GM12878 (cell line): Measurements from ENCODE around the gene KRT34. TPM values are rescaled to one million over a fixed set of nuclear protein-coding genes. Genes with fewer than 3 reads are reported as not detected.

Experiments
- ATAC-seq: fragments of 200-7000 bp; cut with Tn5 transposase; 3 replicates; pipeline ENCODE4 v1.9.1; 2020; ENCODE audit warnings: mild to moderate bottlenecking, moderate library complexity
- BruUV-seq: library from RNA; stranded (reverse); fragments of 400-500 nt; replicated peaks from 2 replicates; lab custom pipeline; 2021; lab: Mats Ljungman, UMichigan
- CTCF ChIA-PET: fragments of 300-600 bp; sonication (Branson Sonifier 250); formaldehyde crosslinking; extraction: SDS; loops from one replicate; lab custom pipeline; 2021; ENCODE audit warnings: inconsistent platforms; lab: Yijun Ruan, JAX
- POLR2A ChIA-PET: fragments of 350-600 bp; formaldehyde crosslinking; extraction: SDS; loops from one replicate; lab custom pipeline; 2021; ENCODE audit warnings: inconsistent platforms; lab: Charles Lee
- RAD21 ChIA-PET: fragments of 300-600 bp; sonication (Branson Sonifier 250); formaldehyde crosslinking; loops from one replicate; lab custom pipeline; 2023; ENCODE audit warnings: antibody characterized with exemption; ENCODE audit not compliant: unreplicated experiment; lab: Charles Lee
- SMC1A ChIA-PET: fragments of 300-600 bp; sonication (Branson Sonifier 250); formaldehyde crosslinking; loops from one replicate; lab custom pipeline; 2023; ENCODE audit not compliant: unreplicated experiment, uncharacterized antibody; lab: Charles Lee
- DNase-seq: peaks from one replicate; pipeline ENCODE4 v3.0.0-alpha.2; 2011; ENCODE audit warnings: low read depth, low spot score
- FAIRE-seq: peaks from 3 replicates; lab custom pipeline; 2011; peaks lifted over from hg19 to GRCh38; lab: Jason Lieb, UNC
- H2AFZ ChIP-seq: 2 replicates; pipeline ENCODE4 v1.6.0; 2011; ENCODE audit warnings: low read depth, low read length, control low read depth; ENCODE audit not compliant: control insufficient read depth
- H3K27ac ChIP-seq: 2 replicates; pipeline ENCODE4 v1.5.1; 2011; ENCODE audit warnings: control low read depth; ENCODE audit not compliant: control insufficient read depth, insufficient read depth
- H3K27me3 ChIP-seq, 2 experiments: replicated peaks in 1 of 2; 2 replicates each; pipeline versions ENCODE4 v1.6.0 to v1.6.1; 2011; ENCODE audit warnings: low read length in 1 of 2; ENCODE audit not compliant: control insufficient read depth in 2 of 2, insufficient read depth in 2 of 2
- H3K36me3 ChIP-seq, 2 experiments: 2 replicates each; pipeline ENCODE4 v1.5.1; 2011; ENCODE audit warnings: low read length in 1 of 2; ENCODE audit not compliant: control insufficient read depth in 2 of 2, insufficient read depth in 2 of 2
- H3K4me1 ChIP-seq: 2 replicates; pipeline ENCODE4 v1.6.1; 2011; ENCODE audit warnings: mild to moderate bottlenecking, low read length, moderate library complexity, mixed read lengths; ENCODE audit not compliant: control insufficient read depth, insufficient read depth
- H3K4me2 ChIP-seq: 2 replicates; pipeline ENCODE4 v1.6.0; 2011; ENCODE audit warnings: control low read depth; ENCODE audit not compliant: control insufficient read depth, insufficient read depth
- H3K4me3 ChIP-seq: fragments of 200-600 bp; sonication (generic); 2 replicates; pipeline ENCODE4 v1.5.1; 2016
- H3K79me2 ChIP-seq: 2 replicates; pipeline ENCODE4 v1.6.0; 2011; ENCODE audit warnings: low read length; ENCODE audit not compliant: control insufficient read depth, insufficient read depth
- H3K9ac ChIP-seq: 2 replicates; pipeline ENCODE4 v1.8.0; 2011; ENCODE audit warnings: low read length, control low read depth, mixed read lengths; ENCODE audit not compliant: control insufficient read depth, insufficient read depth
- H3K9me3 ChIP-seq: replicated peaks from 3 replicates; pipeline ENCODE4 v1.5.1; 2011; ENCODE audit warnings: mild to moderate bottlenecking, low read length; ENCODE audit not compliant: control insufficient read depth, insufficient read depth
- H4K20me1 ChIP-seq: 2 replicates; pipeline ENCODE4 v1.6.0; 2011; ENCODE audit not compliant: control insufficient read depth, insufficient read depth
- CHD1 ChIP-seq: IDR thresholded peaks from 2 replicates; pipeline ENCODE4 v1.6.1; 2012; ENCODE audit warnings: low read depth, low read length, improper control_type of control experiment
- CHD4 ChIP-seq: fragments of 200-600 bp; sonication (generic); IDR thresholded peaks from 2 replicates; pipeline ENCODE4 v1.6.1; 2016; ENCODE audit warnings: mild to moderate bottlenecking
- CREB1 ChIP-seq: IDR thresholded peaks from 2 replicates; pipeline ENCODE4 v1.6.1; 2012; ENCODE audit warnings: low read depth, mild to moderate bottlenecking, inconsistent platforms
- ESRRA ChIP-seq: IDR thresholded peaks from 2 replicates; pipeline ENCODE4 v1.6.1; 2012; ENCODE audit warnings: mild to moderate bottlenecking, low read length, improper control_type of control experiment
- MTA3 ChIP-seq: IDR thresholded peaks from 2 replicates; pipeline ENCODE4 v1.6.1; 2012; ENCODE audit warnings: low read length, inconsistent platforms, borderline replicate concordance
- PAX5 ChIP-seq: IDR thresholded peaks from 2 replicates; pipeline ENCODE4 v1.6.1; 2011; ENCODE audit warnings: low read depth, low read length, borderline replicate concordance
- RAD21 ChIP-seq: IDR thresholded peaks from 2 replicates; pipeline ENCODE4 v1.6.1; 2011; ENCODE audit warnings: mild to moderate bottlenecking, low read depth, low read length, moderate library complexity; ENCODE audit not compliant: insufficient read depth
- SIN3A ChIP-seq: IDR thresholded peaks from 2 replicates; pipeline ENCODE4 v1.6.1; 2012; ENCODE audit warnings: low read depth, low read length, improper control_type of control experiment
- STAT1 ChIP-seq: fragments of 450-650 bp; conservative IDR thresholded peaks from 2 replicates; pipeline ENCODE4 v1.6.1; 2014; ENCODE audit warnings: antibody characterized with exemption, mild to moderate bottlenecking
- TCF12 ChIP-seq: IDR thresholded peaks from 2 replicates; pipeline ENCODE4 v1.6.1; 2011; ENCODE audit warnings: low read depth, mild to moderate bottlenecking, low read length
- TCF7 ChIP-seq: IDR thresholded peaks from 2 replicates; pipeline ENCODE4 v1.6.1; 2014; ENCODE audit warnings: antibody characterized with exemption, borderline replicate concordance
- ZNF274 ChIP-seq: IDR thresholded peaks from one replicate; pipeline ENCODE4 v1.8.0; 2011; ENCODE audit not compliant: insufficient read length, insufficient read depth
- WGBS: methylation state at CpG from one replicate; pipeline ENCODE4 v1.1.6; 2016; ENCODE audit warnings: low lambda C conversion rate; ENCODE audit not compliant: insufficient replicate concordance, insufficient coverage; ENCODE audit errors: missing lambda C conversion rate; 5-methylcytosine and 5-hydroxymethylcytosine counted together
- in situ Hi-C: fragments of 300-500 bp; cut with MboI; formaldehyde crosslinking; loops from 9 replicates; pipeline ENCODE4 v1.14.3; 2018; ENCODE audit warnings: mixed read lengths
- intact Hi-C: fragments of 100-400 bp; cut with micrococcal nuclease; formaldehyde crosslinking; loops from one replicate; pipeline ENCODE4 v1.14.2; 2022; ENCODE audit not compliant: unreplicated experiment
- polyA plus RNA-seq, 11 experiments: library from polyadenylated mRNA; depleted of rRNA in 4 of 11; unstranded in 6 of 11; stranded (reverse) in 5 of 11; fragments of >200 nt; fragmentation: Nextera tagmentation in 4 of 11; fragmentation: Illumina TruSeq in 1 of 11; extraction: Ambion mirVana in 4 of 11; extraction: Trizol in 1 of 11; gene quantifications; 1 replicate in 1 of 11; 2 replicates in 10 of 11; pipeline versions ENCODE4 v1.2.1 to v1.2.3, GENCODE V29; 2011 to 2016; ENCODE audit warnings: inconsistent platforms in 2 of 11, missing spikeins in 2 of 11, low read depth in 1 of 11
- total RNA-seq, 4 experiments: library from RNA; depleted of rRNA in 3 of 4; stranded (reverse); fragments of >200 nt in 3 of 4; fragmentation: Illumina TruSeq in 1 of 4; extraction: Trizol in 1 of 4; gene quantifications; 2 replicates each; pipeline versions ENCODE4 v1.2.1 to v1.2.3, GENCODE V29; 2013 to 2021
- TF ChIP-seq, protein P1 (sequence below): fragments of 450-650 bp; IDR thresholded peaks from 2 replicates; pipeline ENCODE4 v1.6.1; 2017; ENCODE audit warnings: mild to moderate bottlenecking, low read depth, inconsistent platforms; ENCODE audit not compliant: poor library complexity, severe bottlenecking
- TF ChIP-seq, protein P2 (sequence below): fragments of 450-650 bp; IDR thresholded peaks from 2 replicates; pipeline ENCODE4 v1.6.1; 2018; ENCODE audit warnings: borderline replicate concordance, mild to moderate bottlenecking; ENCODE audit not compliant: partially characterized antibody

Gene KRT34
- total and polyA plus RNA-seq, 10 of the 15 experiments (the other 5 are each of a cell fraction or from before 2014, with no cell fraction given) = not detected

DNA sequence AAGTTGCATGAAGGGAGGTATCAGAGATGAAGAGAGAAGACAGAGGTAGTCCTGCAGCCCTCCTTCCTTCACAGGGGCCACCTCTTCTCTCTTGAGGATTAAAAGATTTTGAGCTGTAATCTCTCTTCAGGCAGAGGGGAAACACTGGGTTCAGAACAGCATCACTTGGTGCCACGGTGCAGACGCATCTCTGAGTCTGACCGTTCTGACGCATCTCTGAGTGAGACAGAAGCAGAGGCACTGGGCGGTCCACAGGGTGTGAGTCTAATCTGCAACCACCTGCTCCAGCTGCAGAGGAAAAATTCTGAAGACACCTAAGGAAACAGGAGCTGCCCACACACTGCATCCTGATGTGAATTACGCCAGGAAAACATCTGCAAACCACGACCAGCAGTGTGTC, 47.6 kb upstream of the KRT34 start:
- CTCF ChIA-PET = no interaction called here

DNA sequence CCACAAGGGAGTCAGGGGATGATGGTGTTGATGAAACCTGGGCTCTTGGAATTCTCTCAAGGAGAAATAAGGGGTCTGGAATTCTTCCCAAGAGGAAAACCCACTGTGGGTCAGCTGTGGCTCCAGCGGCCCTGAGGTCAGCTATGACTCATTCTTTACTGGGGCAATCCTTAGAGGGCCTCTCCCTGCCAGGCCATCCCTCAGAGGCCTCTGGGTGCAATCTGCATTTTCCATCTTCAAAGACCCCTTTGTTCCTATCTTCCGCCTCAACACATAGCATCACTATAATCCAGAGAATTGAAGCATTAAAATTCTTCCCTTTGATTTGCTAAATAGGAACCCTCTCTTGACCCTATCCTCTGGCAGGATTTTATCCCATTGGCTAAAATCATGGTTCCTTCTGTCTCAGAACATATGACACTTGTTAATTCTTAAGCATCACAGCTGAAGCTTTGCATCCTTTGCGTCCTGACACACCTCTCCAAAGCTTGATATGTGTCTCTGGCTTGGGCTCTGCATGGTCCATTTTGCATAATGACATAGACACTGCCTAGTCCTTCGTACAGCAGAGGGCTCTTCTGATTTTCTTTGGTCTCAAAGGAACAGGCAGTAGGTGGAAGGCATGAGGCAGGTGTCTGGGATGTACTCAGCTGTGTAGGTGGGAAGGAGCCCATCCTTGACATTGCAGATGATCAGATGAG, 46.6 kb upstream of the KRT34 start:
- Histone ChIP-seq H2AFZ (no peak overlapping the region), H3K27ac (no peak overlapping the region), H3K9ac (no peak overlapping the region), H3K9me3 (no peaks in the 10 kb centered on the region), H3K4me2 (no peak overlapping the region), H3K79me2 (no peaks in the 10 kb centered on the region), H3K27me3 (no peaks in the 10 kb centered on the region; a peak in 2 of 4 replicates), H4K20me1 (no peaks in the 10 kb centered on the region), H3K4me3 (no peak overlapping the region), H3K4me1 (no peaks in the 10 kb centered on the region), H3K36me3 (no peaks in the 10 kb centered on the region)
- DNase-seq (no peak), ATAC-seq (no peak), FAIRE-seq (no peak)
- POLR2A ChIA-PET = no interaction called here
- SMC1A ChIA-PET = no interaction called here
- intact Hi-C loops = no loop called here
- CTCF ChIA-PET = no interaction called here
- 2% methylated on average over 4 of the region's 4 CpGs for WGBS
- no TSS peak for BruUV-seq
- in situ Hi-C loops = no loop called here
- RAD21 ChIA-PET = no interaction called here
- TF ChIP-seq STAT1 = no peak
- TF ChIP-seq ESRRA = no peak
- no peak for TF ChIP-seq SIN3A
- TF ChIP-seq MTA3 = no peak
- TF ChIP-seq TCF7 = no peak
- TF ChIP-seq PAX5 = no peak
- TF ChIP-seq, protein P1, sequence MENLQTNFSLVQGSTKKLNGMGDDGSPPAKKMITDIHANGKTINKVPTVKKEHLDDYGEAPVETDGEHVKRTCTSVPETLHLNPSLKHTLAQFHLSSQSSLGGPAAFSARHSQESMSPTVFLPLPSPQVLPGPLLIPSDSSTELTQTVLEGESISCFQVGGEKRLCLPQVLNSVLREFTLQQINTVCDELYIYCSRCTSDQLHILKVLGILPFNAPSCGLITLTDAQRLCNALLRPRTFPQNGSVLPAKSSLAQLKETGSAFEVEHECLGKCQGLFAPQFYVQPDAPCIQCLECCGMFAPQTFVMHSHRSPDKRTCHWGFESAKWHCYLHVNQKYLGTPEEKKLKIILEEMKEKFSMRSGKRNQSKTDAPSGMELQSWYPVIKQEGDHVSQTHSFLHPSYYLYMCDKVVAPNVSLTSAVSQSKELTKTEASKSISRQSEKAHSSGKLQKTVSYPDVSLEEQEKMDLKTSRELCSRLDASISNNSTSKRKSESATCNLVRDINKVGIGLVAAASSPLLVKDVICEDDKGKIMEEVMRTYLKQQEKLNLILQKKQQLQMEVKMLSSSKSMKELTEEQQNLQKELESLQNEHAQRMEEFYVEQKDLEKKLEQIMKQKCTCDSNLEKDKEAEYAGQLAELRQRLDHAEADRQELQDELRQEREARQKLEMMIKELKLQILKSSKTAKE = no peak
- no peak for TF ChIP-seq CHD4
- no peak for TF ChIP-seq RAD21
- no peak for TF ChIP-seq CREB1
- no peak for TF ChIP-seq CHD1

More for the DNA sequence above, 47.6 kb upstream of the KRT34 start:
- SMC1A ChIA-PET = no interaction called here
- Histone ChIP-seq H3K36me3 (no peaks in the 10 kb centered on the region), H3K79me2 (no peaks in the 10 kb centered on the region), H3K4me1 (no peaks in the 10 kb centered on the region), H2AFZ (no peak overlapping the region), H4K20me1 (no peaks in the 10 kb centered on the region), H3K9me3 (no peaks in the 10 kb centered on the region), H3K27ac (no peak overlapping the region), H3K9ac (no peak overlapping the region), H3K27me3 (peaks cover 0 to 1% of the 10 kb centered on the region in 2 experiments; a peak in 2 of 4 replicates), H3K4me2 (no peak overlapping the region), H3K4me3 (no peak overlapping the region)
- RAD21 ChIA-PET = no interaction called here
- BruUV-seq = no TSS peak
- TF ChIP-seq, protein P2, sequence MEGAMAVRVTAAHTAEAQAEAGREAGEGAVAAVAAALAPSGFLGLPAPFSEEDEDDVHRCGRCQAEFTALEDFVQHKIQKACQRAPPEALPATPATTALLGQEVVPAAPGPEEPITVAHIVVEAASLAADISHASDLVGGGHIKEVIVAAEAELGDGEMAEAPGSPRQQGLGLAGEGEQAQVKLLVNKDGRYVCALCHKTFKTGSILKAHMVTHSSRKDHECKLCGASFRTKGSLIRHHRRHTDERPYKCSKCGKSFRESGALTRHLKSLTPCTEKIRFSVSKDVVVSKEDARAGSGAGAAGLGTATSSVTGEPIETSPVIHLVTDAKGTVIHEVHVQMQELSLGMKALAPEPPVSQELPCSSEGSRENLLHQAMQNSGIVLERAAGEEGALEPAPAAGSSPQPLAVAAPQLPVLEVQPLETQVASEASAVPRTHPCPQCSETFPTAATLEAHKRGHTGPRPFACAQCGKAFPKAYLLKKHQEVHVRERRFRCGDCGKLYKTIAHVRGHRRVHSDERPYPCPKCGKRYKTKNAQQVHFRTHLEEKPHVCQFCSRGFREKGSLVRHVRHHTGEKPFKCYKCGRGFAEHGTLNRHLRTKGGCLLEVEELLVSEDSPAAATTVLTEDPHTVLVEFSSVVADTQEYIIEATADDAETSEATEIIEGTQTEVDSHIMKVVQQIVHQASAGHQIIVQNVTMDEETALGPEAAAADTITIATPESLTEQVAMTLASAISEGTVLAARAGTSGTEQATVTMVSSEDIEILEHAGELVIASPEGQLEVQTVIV = no peak
- no peak for TF ChIP-seq ZNF274
- TF ChIP-seq TCF12 = no peak
- no peak for DNase-seq
- in situ Hi-C loops = no loop called here
- ATAC-seq = no peak
- intact Hi-C loops = no loop called here
- no peak for FAIRE-seq
- WGBS = 36% methylated on average over 7 of the region's 7 CpGs
- POLR2A ChIA-PET = no interaction called here
